ENCODE results near the gene DKK2.

The DKK2 gene

GRCh38 chr4:107034091-107034995 is 1.8 kb downstream of the DKK2 start:
- H3K9ac ChIP-seq (ENCODE audit: insufficient read length) = no peak overlapping the region
- no peaks in the 10 kb centered on the region for H3K9me3 ChIP-seq (ENCODE audit: low read depth, low read length)
- TF ChIP-seq EZH2 (IDR thresholded peaks at IDR 0.05) (no peak), POLR2AphosphoS5 (IDR thresholded peaks at IDR 0.05; ENCODE audit: borderline replicate concordance, low read depth, low read length) (no peak; the same call in 1 of the 2 replicates), FOXP2 (optimal IDR thresholded peaks at IDR 0.05; ENCODE audit: control extremely low read depth, extremely low read length, insufficient read depth) (no peak)
- H3K27ac ChIP-seq = no peak overlapping the region
- peak overlapping the region; percentile 92 for H3K4me3 ChIP-seq
- H3K36me3 ChIP-seq (ENCODE audit: insufficient read depth, low read length) = no peaks in the 10 kb centered on the region
- DNase-seq (ENCODE audit: low read depth, low spot score) = peak; percentile 18

- TF ChIP-seq EZH2 (IDR thresholded peaks at IDR 0.05) (no peak), POLR2AphosphoS5 (IDR thresholded peaks at IDR 0.05; ENCODE audit: borderline replicate concordance, low read depth, low read length) (no peak), FOXP2 (optimal IDR thresholded peaks at IDR 0.05; ENCODE audit: control extremely low read depth, extremely low read length, insufficient read depth) (no peak)
- Histone ChIP-seq H3K36me3 (ENCODE audit: insufficient read depth, low read length) (no peaks in the 10 kb centered on the region), H3K4me3 (no peak overlapping the region), H3K27ac (no peak overlapping the region), H3K9ac (ENCODE audit: insufficient read length) (no peak overlapping the region), H3K9me3 (ENCODE audit: low read depth, low read length) (no peaks in the 10 kb centered on the region; the same call in 1 of the 2 replicates)
- no peak for DNase-seq (ENCODE audit: low read depth, low spot score)
Measured at GRCh38 chr4:107027379-107027778, 8.7 kb downstream of the DKK2 start.

- TF ChIP-seq EZH2 (IDR thresholded peaks at IDR 0.05) = no peak
- no peak for TF ChIP-seq POLR2AphosphoS5 (IDR thresholded peaks at IDR 0.05; ENCODE audit: borderline replicate concordance, low read depth, low read length)
- no peak for TF ChIP-seq FOXP2 (optimal IDR thresholded peaks at IDR 0.05; ENCODE audit: control extremely low read depth, extremely low read length, insufficient read depth)
- Histone ChIP-seq H3K9ac (ENCODE audit: insufficient read length) (no peak overlapping the region), H3K36me3 (ENCODE audit: insufficient read depth, low read length) (no peaks in the 10 kb centered on the region), H3K4me3 (no peak overlapping the region), H3K27ac (no peak overlapping the region), H3K9me3 (ENCODE audit: low read depth, low read length) (no peaks in the 10 kb centered on the region)
- DNase-seq (ENCODE audit: low read depth, low spot score) = no peak
Measured at GRCh38 chr4:107018344-107018735, 17.8 kb downstream of the DKK2 start.

GRCh38 chr4:107017443-107018343 is 18.4 kb downstream of the DKK2 start:
- no peak overlapping the region for H3K4me3 ChIP-seq
- no peaks in the 10 kb centered on the region for H3K36me3 ChIP-seq (ENCODE audit: insufficient read depth, low read length)
- TF ChIP-seq FOXP2 (optimal IDR thresholded peaks at IDR 0.05; ENCODE audit: control extremely low read depth, extremely low read length, insufficient read depth) (no peak), POLR2AphosphoS5 (IDR thresholded peaks at IDR 0.05; ENCODE audit: borderline replicate concordance, low read depth, low read length) (no peak), EZH2 (IDR thresholded peaks at IDR 0.05) (no peak)
- no peaks in the 10 kb centered on the region for H3K9me3 ChIP-seq (ENCODE audit: low read depth, low read length)
- H3K27ac ChIP-seq = no peak overlapping the region
- H3K9ac ChIP-seq (ENCODE audit: insufficient read length) = no peak overlapping the region
- no peak for DNase-seq (ENCODE audit: low read depth, low spot score)

DNA sequence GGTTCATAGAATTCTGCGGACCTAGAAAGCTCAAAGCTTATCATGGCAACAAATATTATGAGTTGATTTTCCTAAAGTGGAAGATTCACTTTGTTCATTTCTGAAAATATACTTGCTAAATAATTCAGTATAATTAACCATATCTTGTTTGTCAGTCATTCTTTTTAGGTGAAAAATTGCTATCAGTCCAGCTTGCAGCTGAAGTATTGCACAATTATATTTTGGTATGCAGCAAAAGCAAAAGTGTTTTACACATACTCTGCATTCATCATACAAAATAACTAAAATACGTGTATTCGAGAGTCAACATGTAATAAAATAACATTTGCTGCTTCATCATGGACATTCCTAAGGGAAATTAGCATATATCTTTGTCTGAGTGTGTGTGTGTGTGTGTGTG is 24.8 kb downstream of the DKK2 start:
- Histone ChIP-seq H3K9ac (ENCODE audit: insufficient read length) (no peak overlapping the region), H3K36me3 (ENCODE audit: insufficient read depth, low read length) (no peaks in the 10 kb centered on the region), H3K9me3 (ENCODE audit: low read depth, low read length) (no peaks in the 10 kb centered on the region), H3K4me3 (no peak overlapping the region), H3K27ac (no peak overlapping the region)
- no peak for DNase-seq (ENCODE audit: low read depth, low spot score)
- TF ChIP-seq FOXP2 (optimal IDR thresholded peaks at IDR 0.05; ENCODE audit: control extremely low read depth, extremely low read length, insufficient read depth) = no peak
- TF ChIP-seq EZH2 (IDR thresholded peaks at IDR 0.05) = no peak
- TF ChIP-seq POLR2AphosphoS5 (IDR thresholded peaks at IDR 0.05; ENCODE audit: borderline replicate concordance, low read depth, low read length) = no peak

DNA sequence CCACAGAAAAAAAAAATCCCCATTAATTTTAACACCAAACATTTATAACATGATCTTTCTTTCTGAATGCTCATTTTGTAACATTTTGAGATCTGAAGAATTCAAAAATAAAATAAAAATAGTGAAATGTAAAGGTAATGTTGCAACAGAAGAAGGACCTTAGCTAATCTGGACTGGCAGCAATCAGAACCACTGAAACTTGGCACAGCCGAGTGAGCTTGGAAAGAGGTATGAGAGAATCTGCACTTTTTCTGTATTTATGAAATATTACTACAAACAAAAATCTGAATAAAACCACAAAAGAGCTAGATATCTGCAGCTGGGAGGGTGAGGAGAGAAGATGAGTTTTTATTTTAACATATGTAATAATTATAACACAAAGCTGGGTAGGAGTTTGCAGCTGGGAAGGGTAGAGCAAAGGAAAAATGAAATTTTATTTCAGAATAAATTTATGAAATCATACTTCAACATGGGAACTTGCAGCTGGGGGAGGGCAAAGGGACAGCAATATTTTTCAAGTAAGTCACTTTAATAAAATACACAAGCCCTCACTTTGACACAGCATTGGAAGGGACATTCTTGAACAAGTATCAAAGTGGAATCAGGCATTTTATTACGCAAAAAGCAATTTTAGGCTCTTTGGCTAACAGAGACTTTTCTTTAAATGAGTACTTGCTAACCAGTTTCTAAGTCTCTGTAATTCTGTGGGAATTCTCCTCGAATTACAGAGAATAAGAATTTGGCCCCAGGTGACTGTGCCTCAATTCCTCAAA is 26.7 kb downstream of the DKK2 start:
- no peak for DNase-seq (ENCODE audit: low read depth, low spot score)
- TF ChIP-seq FOXP2 (optimal IDR thresholded peaks at IDR 0.05; ENCODE audit: control extremely low read depth, extremely low read length, insufficient read depth) (no peak), EZH2 (IDR thresholded peaks at IDR 0.05) (no peak), POLR2AphosphoS5 (IDR thresholded peaks at IDR 0.05; ENCODE audit: borderline replicate concordance, low read depth, low read length) (no peak)
- no peaks in the 10 kb centered on the region for H3K9me3 ChIP-seq (ENCODE audit: low read depth, low read length)
- no peaks in the 10 kb centered on the region for H3K36me3 ChIP-seq (ENCODE audit: insufficient read depth, low read length)
- no peak overlapping the region for H3K9ac ChIP-seq (ENCODE audit: insufficient read length)
- H3K4me3 ChIP-seq = no peak overlapping the region
- no peak overlapping the region for H3K27ac ChIP-seq

- TF ChIP-seq FOXP2 (optimal IDR thresholded peaks at IDR 0.05; ENCODE audit: control extremely low read depth, extremely low read length, insufficient read depth) (no peak), EZH2 (IDR thresholded peaks at IDR 0.05) (no peak), POLR2AphosphoS5 (IDR thresholded peaks at IDR 0.05; ENCODE audit: borderline replicate concordance, low read depth, low read length) (no peak)
- no peak for DNase-seq (ENCODE audit: low read depth, low spot score)
- Histone ChIP-seq H3K9ac (ENCODE audit: insufficient read length) (no peak overlapping the region), H3K9me3 (ENCODE audit: low read depth, low read length) (no peaks in the 10 kb centered on the region), H3K27ac (no peak overlapping the region), H3K4me3 (no peak overlapping the region), H3K36me3 (ENCODE audit: insufficient read depth, low read length) (no peaks in the 10 kb centered on the region)
Measured at GRCh38 chr4:107008115-107008514, 28.0 kb downstream of the DKK2 start.

All from SK-N-MC (cell line).